PC-3 (cell line): ENCODE results near the gene CHRDL2. TPM values are rescaled to one million over a fixed set of nuclear protein-coding genes. Genes with fewer than 3 reads are reported as not detected.
"Not testable (repeated sequence)": the region's sequence is repeated elsewhere in the genome, so short reads cannot be mapped to it uniquely, and the experiment has no call there.

Source experiments
- ATAC-seq: fragments of 200-7000 bp; cut with Tn5 transposase; 2 replicates; pipeline ENCODE4 v1.9.1; 2020; ENCODE audit warnings: mild to moderate bottlenecking, moderate library complexity
- BruUV-seq: library from RNA; stranded (reverse); fragments of 400-500 nt; replicated peaks from 2 replicates; lab custom pipeline; 2021; lab: Mats Ljungman, UMichigan
- CTCF ChIA-PET: fragments of 300-600 bp; sonication (Branson Sonifier 250); formaldehyde crosslinking; loops from one replicate; lab custom pipeline; 2022; ENCODE audit warnings: antibody characterized with exemption; lab: Charles Lee
- POLR2A ChIA-PET: fragments of 300-600 bp; sonication (Branson Sonifier 250); formaldehyde crosslinking; loops from one replicate; lab custom pipeline; 2022; ENCODE audit warnings: antibody characterized with exemption; ENCODE audit not compliant: unreplicated experiment; lab: Charles Lee
- DNase-seq: peaks from one replicate; pipeline ENCODE4 v3.0.0-alpha.2; 2015
- H2AFZ ChIP-seq: fragments of 300-600 bp; sonication (generic); 2 replicates; pipeline ENCODE4 v1.6.0; 2016; ENCODE audit warnings: antibody characterized with exemption, low read length
- H3F3A ChIP-seq: fragments of 300-600 bp; sonication (generic); one replicate; pipeline ENCODE4 v1.6.0; 2017; ENCODE audit warnings: antibody characterized with exemption, low read length, control low read depth, mild to moderate bottlenecking; ENCODE audit not compliant: unreplicated experiment
- H3K27ac ChIP-seq: fragments of 300-600 bp; sonication (generic); 2 replicates; pipeline ENCODE4 v1.5.1; 2016; ENCODE audit warnings: mild to moderate bottlenecking, low read length
- H3K27me3 ChIP-seq: fragments of 300-600 bp; sonication (generic); 2 replicates; pipeline ENCODE4 v1.6.1; 2016; ENCODE audit warnings: low read length, mixed read lengths
- H3K36me3 ChIP-seq: fragments of 300-600 bp; sonication (generic); 2 replicates; pipeline ENCODE4 v1.6.1; 2016; ENCODE audit warnings: low read depth, mixed run types, low read length, mixed read lengths
- H3K4me1 ChIP-seq: fragments of 300-600 bp; sonication (generic); 2 replicates; pipeline ENCODE4 v1.5.1; 2016; ENCODE audit warnings: low read length; ENCODE audit not compliant: insufficient read depth
- H3K4me2 ChIP-seq: fragments of 300-600 bp; sonication (generic); 2 replicates; pipeline ENCODE4 v1.6.0; 2016; ENCODE audit warnings: low read length
- H3K4me3 ChIP-seq: fragments of 300-600 bp; sonication (generic); 2 replicates; pipeline ENCODE4 v1.5.1; 2016; ENCODE audit warnings: mild to moderate bottlenecking, low read length, mixed read lengths
- H3K79me2 ChIP-seq: fragments of 300-600 bp; sonication (generic); 2 replicates; pipeline ENCODE4 v1.6.1; 2017; ENCODE audit warnings: low read length, mixed read lengths
- H3K9ac ChIP-seq: fragments of 300-600 bp; sonication (generic); 2 replicates; pipeline ENCODE4 v1.6.0; 2016; ENCODE audit warnings: mild to moderate bottlenecking, low read length
- H3K9me2 ChIP-seq: fragments of 300-600 bp; sonication (generic); replicated peaks from 2 replicates; pipeline ENCODE4 v1.6.1; 2016; ENCODE audit warnings: mixed run types, low read length, mixed read lengths
- H3K9me3 ChIP-seq: fragments of 300-600 bp; sonication (generic); 2 replicates; pipeline ENCODE4 v1.6.1; 2016; ENCODE audit warnings: low read length, mixed read lengths
- H4K20me1 ChIP-seq: fragments of 300-600 bp; sonication (generic); 2 replicates; pipeline ENCODE4 v1.6.1; 2016; ENCODE audit warnings: low read length, mixed read lengths
- EZH2 ChIP-seq: fragments of 300-600 bp; sonication (generic); IDR thresholded peaks from one replicate; pipeline ENCODE4 v1.6.1; 2017; ENCODE audit warnings: antibody characterized with exemption, mild to moderate bottlenecking, low read length; ENCODE audit not compliant: unreplicated experiment
- EZH2phosphoT487 ChIP-seq: fragments of 300-600 bp; sonication (generic); IDR thresholded peaks from 2 replicates; pipeline ENCODE4 v1.6.1; 2018; ENCODE audit warnings: mild to moderate bottlenecking, antibody characterized with exemption, low read length, borderline replicate concordance
- intact Hi-C: fragments of 100-400 bp; cut with micrococcal nuclease; formaldehyde crosslinking; loops from 2 replicates; pipeline ENCODE4 v1.9.0; 2023
- total RNA-seq: library from RNA; depleted of rRNA; stranded (reverse); fragments of >200 nt; gene quantifications from 2 replicates; pipeline ENCODE4 v1.2.3, GENCODE V29; 2014
- TF ChIP-seq, protein P1 (sequence below): fragments of 300-600 bp; sonication (generic); conservative IDR thresholded peaks from 2 replicates; pipeline ENCODE4 v1.5.1; 2017; ENCODE audit warnings: antibody characterized with exemption, low read depth, mild to moderate bottlenecking, low read length

The CHRDL2 gene
- total RNA-seq, 1 experiment from 2014 or later, result not detected

DNA sequence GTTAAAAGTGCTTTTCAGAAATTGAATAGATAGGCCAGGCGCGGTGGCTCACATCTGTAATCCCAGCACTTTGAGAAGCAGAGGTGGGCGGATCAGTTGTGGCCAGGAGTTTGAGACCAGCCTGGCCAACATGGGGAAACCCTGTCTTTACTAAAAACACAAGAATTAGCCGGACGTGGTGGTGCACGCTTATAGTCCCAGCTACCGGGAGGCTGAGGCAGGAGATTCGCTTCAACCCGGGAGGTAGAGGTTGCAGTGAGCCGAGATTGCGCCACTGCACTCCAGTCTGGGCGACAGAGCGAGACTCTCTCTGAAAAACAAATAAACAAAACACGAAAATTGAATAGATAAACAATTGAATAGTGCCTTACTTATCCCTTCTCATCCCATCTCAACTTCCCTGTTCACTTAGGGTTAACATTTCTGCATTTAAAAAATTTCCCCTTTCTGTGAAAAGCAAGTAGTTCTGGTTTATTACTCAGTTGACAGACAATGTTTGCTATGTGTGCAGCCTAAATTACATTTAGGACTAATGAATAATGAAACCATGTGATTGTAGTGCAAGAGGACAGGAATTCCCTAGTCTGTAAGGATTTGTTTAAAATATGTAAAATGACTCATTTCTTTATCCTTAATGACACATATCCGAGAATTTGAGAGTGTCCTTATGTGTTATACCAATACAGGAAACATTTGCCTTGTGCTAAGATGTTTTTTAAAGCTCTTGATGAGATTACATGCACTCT lies 23.5 kb upstream of the CHRDL2 start:
- BruUV-seq, result no TSS peak
- H3K9me2 ChIP-seq, result no peaks in the 10 kb centered on the region
- ATAC-seq (peak; percentile 92), DNase-seq (peak; percentile 96)
- no peaks in the 10 kb centered on the region for H3K36me3 ChIP-seq
- peaks cover 42% of the 10 kb centered on the region for H3K4me1 ChIP-seq
- H3K27ac ChIP-seq, result peak overlapping the region; percentile 80
- H3K4me3 ChIP-seq, result peak overlapping the region; percentile 59
- H3K27me3 ChIP-seq, result no peaks in the 10 kb centered on the region
- H3K9me3 ChIP-seq, result no peaks in the 10 kb centered on the region
- peak overlapping the region; percentile 84 for H3K4me2 ChIP-seq
- H3F3A ChIP-seq, result peaks cover 10% of the 10 kb centered on the region
- peaks cover 68% of the 10 kb centered on the region for H3K79me2 ChIP-seq
- ChIA-PET CTCF (interaction anchor here (0.7 kb wide), 1 partner anchor 365 kb away, joined by 3 read pairs; no protein-coding TSS in a partner anchor), POLR2A (no interaction called here)
- TF ChIP-seq, protein P1, sequence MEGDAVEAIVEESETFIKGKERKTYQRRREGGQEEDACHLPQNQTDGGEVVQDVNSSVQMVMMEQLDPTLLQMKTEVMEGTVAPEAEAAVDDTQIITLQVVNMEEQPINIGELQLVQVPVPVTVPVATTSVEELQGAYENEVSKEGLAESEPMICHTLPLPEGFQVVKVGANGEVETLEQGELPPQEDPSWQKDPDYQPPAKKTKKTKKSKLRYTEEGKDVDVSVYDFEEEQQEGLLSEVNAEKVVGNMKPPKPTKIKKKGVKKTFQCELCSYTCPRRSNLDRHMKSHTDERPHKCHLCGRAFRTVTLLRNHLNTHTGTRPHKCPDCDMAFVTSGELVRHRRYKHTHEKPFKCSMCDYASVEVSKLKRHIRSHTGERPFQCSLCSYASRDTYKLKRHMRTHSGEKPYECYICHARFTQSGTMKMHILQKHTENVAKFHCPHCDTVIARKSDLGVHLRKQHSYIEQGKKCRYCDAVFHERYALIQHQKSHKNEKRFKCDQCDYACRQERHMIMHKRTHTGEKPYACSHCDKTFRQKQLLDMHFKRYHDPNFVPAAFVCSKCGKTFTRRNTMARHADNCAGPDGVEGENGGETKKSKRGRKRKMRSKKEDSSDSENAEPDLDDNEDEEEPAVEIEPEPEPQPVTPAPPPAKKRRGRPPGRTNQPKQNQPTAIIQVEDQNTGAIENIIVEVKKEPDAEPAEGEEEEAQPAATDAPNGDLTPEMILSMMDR, result no peak
- TF ChIP-seq EZH2phosphoT487, result no peak
- no peak for TF ChIP-seq EZH2
- peaks cover 35% of the 10 kb centered on the region for H4K20me1 ChIP-seq
- intact Hi-C loops, result loop anchor here (10.0 kb wide), 1 partner anchor 170 kb away; no protein-coding TSS in a partner anchor
- peak overlapping the region; percentile 43 for H3K9ac ChIP-seq
- 0 out of 2 replicates have a peak overlapping the region, but pooled peaks have one; percentile 15 for H2AFZ ChIP-seq

DNA sequence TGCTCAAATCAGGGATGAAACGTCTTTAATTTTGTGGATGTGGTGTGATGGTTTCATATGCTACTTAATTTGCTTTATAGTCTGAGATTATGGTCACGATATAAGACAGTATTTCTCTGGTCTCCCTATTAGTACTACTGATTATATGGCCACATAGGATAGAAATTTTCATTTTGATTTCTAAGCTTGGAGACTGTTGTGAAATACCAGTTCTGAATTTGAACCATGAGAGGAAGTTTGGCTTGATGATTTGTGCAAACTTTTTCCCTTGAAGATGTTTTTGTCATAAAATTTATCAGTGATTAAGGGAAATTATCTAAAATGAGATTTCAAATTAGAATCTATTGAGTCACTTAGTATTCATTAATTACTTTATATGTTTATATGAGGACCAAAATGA lies 20.1 kb upstream of the CHRDL2 start:
- Histone ChIP-seq H3K79me2 (peaks cover 69% of the 10 kb centered on the region), H3K4me2 (peak overlapping the region; percentile 95), H3F3A (peaks cover 10% of the 10 kb centered on the region), H3K27me3 (no peaks in the 10 kb centered on the region), H3K9ac (no peak overlapping the region), H3K4me1 (peaks cover 48% of the 10 kb centered on the region), H3K9me3 (no peaks in the 10 kb centered on the region), H4K20me1 (peaks cover 35% of the 10 kb centered on the region), H3K9me2 (no peaks in the 10 kb centered on the region), H2AFZ (no peak overlapping the region), H3K27ac (no peak overlapping the region), H3K36me3 (no peaks in the 10 kb centered on the region), H3K4me3 (peak overlapping the region; percentile 33; the same call in 1 of the 2 replicates)
- TF ChIP-seq, protein P1, result no peak
- TF ChIP-seq EZH2 (no peak), EZH2phosphoT487 (no peak)
- intact Hi-C loops, result loop anchor here (10.0 kb wide), 1 partner anchor 173 kb away; no protein-coding TSS in a partner anchor
- no TSS peak for BruUV-seq
- CTCF ChIA-PET, result no interaction called here
- ATAC-seq (no peak), DNase-seq (no peak)
- POLR2A ChIA-PET, result no interaction called here

DNA sequence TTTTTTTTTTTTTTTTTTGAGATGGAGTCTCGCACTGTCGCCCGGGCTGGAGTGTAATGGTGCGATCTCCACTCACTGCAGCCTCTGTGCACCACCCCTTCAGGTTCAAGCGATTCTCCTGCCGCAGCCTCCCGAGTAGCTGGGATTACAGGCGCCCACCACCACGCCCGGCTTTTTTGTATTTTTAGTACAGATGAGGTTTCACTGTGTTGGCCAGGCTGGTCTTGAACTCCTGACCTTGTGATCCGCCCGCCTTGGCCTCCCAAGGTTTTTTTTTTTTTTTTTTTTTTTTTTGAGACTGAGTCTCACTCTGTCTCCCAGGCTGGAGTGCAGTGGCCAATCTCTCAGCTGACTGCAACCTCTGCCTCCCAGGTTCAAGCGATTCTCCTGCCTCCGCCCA lies 19.4 kb upstream of the CHRDL2 start:
- intact Hi-C loops, result loop anchor here (10.0 kb wide), 1 partner anchor 174 kb away; no protein-coding TSS in a partner anchor
- BruUV-seq, H3K9ac ChIP-seq, H3F3A ChIP-seq, POLR2A ChIA-PET, H3K36me3 ChIP-seq, ATAC-seq, H3K27me3 ChIP-seq, H3K27ac ChIP-seq, H2AFZ ChIP-seq, DNase-seq, H3K9me2 ChIP-seq, H3K9me3 ChIP-seq: not testable (repeated sequence)
- peaks cover 43% of the 10 kb centered on the region for H3K4me1 ChIP-seq
- H3K79me2 ChIP-seq, result peaks cover 61% of the 10 kb centered on the region
- peaks cover 30% of the 10 kb centered on the region for H4K20me1 ChIP-seq
- peak overlapping the region; percentile 90; the same call in 1 of the 2 replicates for H3K4me3 ChIP-seq
- CTCF ChIA-PET, result interaction anchor here (1.0 kb wide), 1 partner anchor 11 kb away, joined by 3 read pairs; no protein-coding TSS in a partner anchor
- H3K4me2 ChIP-seq, result peak overlapping the region; percentile 95
